NCI-H2227 (cell line): ENCODE measurements around the gene GRM8.

Experiments
- DNase-seq: peaks from one replicate; lab custom pipeline; 2025; ENCODE audit not compliant: unreplicated experiment; lab: John Stamatoyannopoulos, UW

Gene GRM8

GRCh38 chr7:126450269-126450671 is 802.5 kb downstream of the GRM8 start:
- DNase-seq, result no peak

- DNase-seq, result no peak
Measured at GRCh38 chr7:126449611-126450268, 803.0 kb downstream of the GRM8 start.

GRCh38 chr7:126447984-126448383 is 804.8 kb downstream of the GRM8 start:
- DNase-seq, result no peak

GRCh38 chr7:126445991-126446390 is 806.8 kb downstream of the GRM8 start:
- no peak for DNase-seq

GRCh38 chr7:126443951-126444350 is 808.8 kb downstream of the GRM8 start:
- no peak for DNase-seq

GRCh38 chr7:126442908-126443307 is 809.8 kb downstream of the GRM8 start:
- DNase-seq, result no peak

- no peak for DNase-seq
Measured at GRCh38 chr7:126441745-126442144, 811.0 kb downstream of the GRM8 start.

- DNase-seq, result no peak
Measured at GRCh38 chr7:126440542-126440941, 812.2 kb downstream of the GRM8 start.

- DNase-seq, result no peak
Measured at GRCh38 chr7:126436213-126436868, 816.4 kb downstream of the GRM8 start.

GRCh38 chr7:126426652-126427051 is 826.1 kb downstream of the GRM8 start:
- no peak for DNase-seq

GRCh38 chr7:126424985-126425384 is 827.8 kb downstream of the GRM8 start:
- no peak for DNase-seq

- no peak for DNase-seq
Measured at GRCh38 chr7:126419047-126419446, 833.7 kb downstream of the GRM8 start.

GRCh38 chr7:126411821-126412383 is 840.8 kb downstream of the GRM8 start:
- no peak for DNase-seq

- DNase-seq, result no peak
Measured at GRCh38 chr7:126411032-126411820, 841.5 kb downstream of the GRM8 start.

GRCh38 chr7:126403040-126403439 is 849.7 kb downstream of the GRM8 start:
- DNase-seq, result no peak

GRCh38 chr7:126401918-126402317 is 850.8 kb downstream of the GRM8 start:
- no peak for DNase-seq

- DNase-seq, result no peak
Measured at GRCh38 chr7:126398851-126399529, 853.8 kb downstream of the GRM8 start.

GRCh38 chr7:126398285-126398684 is 854.5 kb downstream of the GRM8 start:
- no peak for DNase-seq

GRCh38 chr7:126394406-126394805 is 858.3 kb downstream of the GRM8 start:
- DNase-seq, result no peak
